ENCODE measurements around the gene TLCD1.

- TF ChIP-seq CTCF (IDR thresholded peaks at IDR 0.05; ENCODE audit: extremely low read depth in 1 of 2, insufficient read depth in 1 of 2, low read depth in 1 of 2, low read length in 2 of 2) (no peak), POLR2AphosphoS5 (IDR thresholded peaks at IDR 0.05; ENCODE audit: insufficient read depth, low read depth, low read length) (no peak)
Observed at GRCh38 chr17:28716740-28717577, 9.1 kb downstream of the TLCD1 start.
